D721Med (cell line): ENCODE data around the gene PCDHA12.
A peak's percentile ranks its signal among the peaks of the same experiment; 100 is the strongest.
"Not testable (repeated sequence)": the region's sequence is repeated elsewhere in the genome, so short reads cannot be mapped to it uniquely, and the experiment has no call there.

Source experiments
- DNase-seq: peaks from one replicate; pipeline ENCODE4 v3.0.0; 2011; ENCODE audit warnings: low spot score; ENCODE audit not compliant: insufficient read length
- FAIRE-seq: peaks from 2 replicates; lab custom pipeline; 2011; peaks lifted over from hg19 to GRCh38; lab: Jason Lieb, UNC
- TF ChIP-seq, protein P1 (sequence below): IDR thresholded peaks from 2 replicates; pipeline ENCODE4 v1.5.1; 2012; ENCODE audit warnings: mild to moderate bottlenecking, control low read depth; ENCODE audit not compliant: insufficient read depth; ENCODE audit errors: missing control alignments

Gene PCDHA12

DNA sequence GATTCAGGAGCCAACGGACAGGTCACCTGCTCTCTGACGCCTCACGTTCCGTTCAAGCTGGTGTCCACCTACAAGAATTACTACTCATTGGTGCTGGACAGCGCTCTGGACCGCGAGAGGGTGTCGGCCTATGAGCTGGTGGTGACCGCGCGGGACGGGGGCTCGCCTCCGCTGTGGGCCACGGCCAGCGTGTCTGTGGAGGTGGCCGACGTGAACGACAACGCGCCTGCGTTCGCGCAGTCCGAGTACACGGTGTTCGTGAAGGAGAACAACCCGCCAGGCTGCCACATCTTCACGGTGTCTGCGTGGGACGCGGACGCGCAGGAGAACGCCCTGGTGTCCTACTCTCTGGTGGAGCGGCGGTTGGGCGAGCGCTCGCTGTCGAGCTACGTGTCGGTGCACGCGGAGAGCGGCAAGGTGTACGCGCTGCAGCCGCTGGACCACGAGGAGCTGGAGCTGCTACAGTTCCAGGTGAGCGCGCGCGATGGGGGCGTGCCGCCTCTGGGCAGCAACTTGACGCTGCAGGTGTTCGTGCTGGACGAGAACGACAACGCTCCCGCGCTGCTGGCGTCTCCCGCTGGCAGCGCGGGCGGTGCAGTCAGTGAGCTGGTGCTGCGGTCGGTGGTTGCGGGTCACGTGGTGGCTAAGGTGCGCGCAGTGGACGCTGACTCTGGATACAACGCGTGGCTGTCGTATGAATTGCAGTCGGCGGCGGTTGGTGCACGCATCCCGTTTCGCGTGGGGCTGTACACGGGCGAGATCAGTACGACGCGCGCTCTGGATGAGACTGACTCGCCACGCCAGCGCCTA lies 17.7 kb upstream of the PCDHA12 start:
- FAIRE-seq (no peak), DNase-seq (no peak)
- TF ChIP-seq, protein P1, sequence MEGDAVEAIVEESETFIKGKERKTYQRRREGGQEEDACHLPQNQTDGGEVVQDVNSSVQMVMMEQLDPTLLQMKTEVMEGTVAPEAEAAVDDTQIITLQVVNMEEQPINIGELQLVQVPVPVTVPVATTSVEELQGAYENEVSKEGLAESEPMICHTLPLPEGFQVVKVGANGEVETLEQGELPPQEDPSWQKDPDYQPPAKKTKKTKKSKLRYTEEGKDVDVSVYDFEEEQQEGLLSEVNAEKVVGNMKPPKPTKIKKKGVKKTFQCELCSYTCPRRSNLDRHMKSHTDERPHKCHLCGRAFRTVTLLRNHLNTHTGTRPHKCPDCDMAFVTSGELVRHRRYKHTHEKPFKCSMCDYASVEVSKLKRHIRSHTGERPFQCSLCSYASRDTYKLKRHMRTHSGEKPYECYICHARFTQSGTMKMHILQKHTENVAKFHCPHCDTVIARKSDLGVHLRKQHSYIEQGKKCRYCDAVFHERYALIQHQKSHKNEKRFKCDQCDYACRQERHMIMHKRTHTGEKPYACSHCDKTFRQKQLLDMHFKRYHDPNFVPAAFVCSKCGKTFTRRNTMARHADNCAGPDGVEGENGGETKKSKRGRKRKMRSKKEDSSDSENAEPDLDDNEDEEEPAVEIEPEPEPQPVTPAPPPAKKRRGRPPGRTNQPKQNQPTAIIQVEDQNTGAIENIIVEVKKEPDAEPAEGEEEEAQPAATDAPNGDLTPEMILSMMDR, result no peak

DNA sequence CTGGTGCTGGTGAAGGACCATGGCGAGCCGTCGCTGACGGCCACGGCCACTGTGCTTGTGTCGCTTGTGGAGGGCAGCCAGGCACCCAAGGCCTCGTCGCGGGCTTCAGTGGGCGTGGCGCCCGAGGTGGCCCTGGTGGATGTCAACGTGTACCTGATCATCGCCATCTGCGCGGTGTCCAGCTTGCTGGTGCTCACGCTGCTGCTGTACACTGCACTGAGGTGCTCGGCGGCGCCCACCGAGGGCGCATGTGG lies 17.2 kb upstream of the PCDHA12 start:
- no peak for FAIRE-seq
- TF ChIP-seq, protein P1, result no peak
- DNase-seq, result no peak

DNA sequence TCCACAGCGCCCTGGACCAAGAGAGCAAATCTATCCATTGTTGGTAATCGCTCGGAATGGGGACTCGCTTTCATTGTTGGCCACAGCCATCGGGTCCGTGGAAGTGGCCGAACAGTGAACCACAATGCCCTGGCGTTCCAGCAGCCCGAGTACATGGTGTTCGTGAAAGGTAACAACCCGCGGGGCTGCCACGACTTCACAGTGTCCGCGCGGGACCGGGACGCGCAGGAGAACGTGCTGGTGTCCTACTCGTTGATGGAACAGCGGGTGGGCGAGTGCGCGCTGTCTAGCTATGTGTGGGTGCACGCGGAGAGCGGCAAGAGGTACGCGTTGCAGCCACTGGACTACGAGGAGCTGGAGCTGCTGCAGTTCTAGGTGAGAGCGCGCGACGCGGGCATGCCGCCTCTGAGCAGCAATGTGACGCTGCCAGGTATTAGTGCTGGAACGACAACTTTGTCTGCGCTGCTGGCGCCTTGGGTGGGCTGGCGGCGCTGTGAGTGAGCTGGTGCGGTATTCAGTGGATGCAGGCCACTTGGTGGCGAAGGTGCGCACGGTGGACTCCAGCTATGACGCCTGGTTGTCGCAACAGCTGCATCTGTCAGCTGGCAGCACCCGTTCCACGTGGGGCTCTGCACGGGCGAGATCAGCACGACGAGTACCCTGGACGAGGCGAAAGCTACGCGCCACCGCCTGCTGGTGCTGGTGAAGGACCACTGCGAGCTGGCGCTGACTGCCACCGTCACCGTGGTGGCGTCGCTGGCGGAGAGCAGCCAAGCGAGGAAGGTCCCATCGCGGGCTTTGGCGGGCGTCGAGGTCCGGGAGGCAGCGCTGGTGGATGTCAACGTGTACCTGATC lies 12.4 kb upstream of the PCDHA12 start:
- TF ChIP-seq, protein P1, result no peak
- FAIRE-seq, result no peak

DNA sequence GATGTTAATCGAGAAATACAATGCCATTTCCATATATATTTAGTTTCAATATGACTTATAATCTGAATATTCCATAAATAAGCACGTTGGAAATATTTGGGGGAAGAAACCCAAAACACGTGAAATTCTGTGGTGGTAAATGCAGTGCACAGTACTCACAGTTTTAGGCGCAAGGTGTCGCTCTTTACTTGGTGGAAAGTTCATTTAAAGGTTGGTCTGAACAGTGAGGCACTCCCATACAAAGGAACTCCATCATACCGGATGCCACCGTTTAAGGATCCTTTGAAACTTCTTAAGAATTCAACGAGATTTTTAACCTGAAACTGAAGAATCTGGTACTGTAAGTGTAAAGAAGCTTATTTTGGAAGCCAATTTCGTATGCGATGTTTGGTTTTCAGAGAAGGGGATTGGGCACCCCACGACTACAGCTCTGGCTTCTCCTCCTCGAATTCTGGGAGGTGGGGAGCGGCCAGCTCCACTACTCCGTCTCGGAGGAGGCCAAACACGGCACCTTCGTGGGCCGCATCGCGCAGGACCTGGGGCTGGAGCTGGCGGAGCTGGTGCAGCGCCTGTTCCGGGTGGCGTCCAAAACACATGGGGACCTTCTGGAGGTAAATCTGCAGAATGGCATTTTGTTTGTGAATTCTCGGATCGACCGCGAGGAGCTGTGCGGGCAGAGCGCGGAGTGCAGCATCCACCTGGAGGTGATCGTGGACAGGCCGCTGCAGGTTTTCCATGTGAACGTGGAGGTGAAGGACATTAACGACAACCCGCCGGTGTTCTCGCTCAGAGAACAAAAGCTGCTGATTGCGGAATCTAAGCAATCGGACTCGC lies 6.2 kb upstream of the PCDHA12 start, which contains the start of gene PCDHA11:
Gene PCDHA11 (plus strand): TSS at position 237 of the 834 bp plus-strand sequence. CDS start 147 bp downstream, at position 384.
- no peak for FAIRE-seq

More for the DNA sequence above, 12.4 kb upstream of the PCDHA12 start:
- DNase-seq, result no peak

DNA sequence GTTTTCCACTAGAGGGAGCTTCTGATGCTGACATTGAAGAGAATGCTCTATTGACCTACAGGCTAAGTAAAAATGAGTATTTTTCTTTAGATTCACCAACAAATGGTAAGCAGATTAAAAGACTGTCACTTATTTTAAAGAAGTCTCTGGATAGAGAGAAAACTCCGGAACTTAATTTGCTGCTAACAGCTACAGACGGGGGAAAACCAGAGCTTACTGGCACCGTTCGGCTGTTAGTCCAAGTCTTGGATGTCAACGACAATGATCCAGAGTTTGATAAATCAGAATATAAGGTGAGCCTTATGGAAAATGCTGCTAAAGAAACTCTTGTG lies 5.6 kb upstream of the PCDHA12 start:
- FAIRE-seq (no peak), DNase-seq (no peak)
- TF ChIP-seq, protein P1, result peak; percentile 20

More for the DNA sequence above, 6.2 kb upstream of the PCDHA12 start, which contains the start of gene PCDHA11:
- TF ChIP-seq, protein P1, result no peak
- no peak for DNase-seq

DNA sequence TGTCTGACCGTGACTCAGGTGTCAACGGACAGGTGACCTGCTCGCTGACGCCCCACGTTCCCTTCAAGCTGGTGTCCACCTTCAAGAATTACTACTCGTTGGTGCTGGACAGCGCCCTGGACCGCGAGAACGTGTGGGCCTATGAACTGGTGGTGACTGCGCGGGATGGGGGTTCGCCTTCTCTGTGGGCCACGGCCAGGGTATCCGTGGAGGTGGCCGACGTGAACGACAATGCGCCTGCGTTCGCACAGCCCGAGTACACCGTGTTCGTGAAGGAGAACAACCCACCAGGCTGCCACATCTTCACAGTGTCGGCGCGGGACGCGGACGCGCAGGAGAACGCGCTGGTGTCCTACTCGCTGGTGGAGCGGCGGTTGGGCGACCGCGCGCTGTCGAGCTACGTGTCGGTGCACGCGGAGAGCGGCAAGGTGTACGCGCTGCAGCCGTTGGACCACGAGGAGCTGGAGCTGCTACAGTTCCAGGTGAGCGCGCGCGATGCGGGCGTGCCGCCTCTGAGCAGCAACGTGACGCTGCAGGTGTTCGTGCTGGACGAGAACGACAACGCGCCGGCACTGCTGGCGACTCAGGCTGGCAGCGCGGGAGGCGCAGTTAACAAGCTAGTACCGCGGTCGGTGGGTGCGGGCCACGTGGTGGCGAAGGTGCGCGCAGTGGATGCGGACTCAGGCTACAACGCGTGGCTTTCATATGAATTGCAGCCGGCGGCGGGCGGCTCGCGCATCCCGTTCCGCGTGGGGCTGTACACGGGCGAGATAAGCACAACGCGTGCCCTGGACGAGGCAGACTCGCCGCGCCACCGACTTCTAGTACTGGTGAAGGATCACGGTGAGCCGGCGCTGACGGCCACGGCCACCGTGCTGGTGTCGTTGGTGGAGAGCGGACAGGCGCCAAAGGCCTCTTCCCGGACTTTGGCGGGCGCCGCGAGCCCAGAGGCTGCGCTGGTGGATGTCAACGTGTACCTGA lies 4.6 kb upstream of the PCDHA12 start:
- TF ChIP-seq, protein P1, result no peak
- DNase-seq (no peak), FAIRE-seq (no peak)

DNA sequence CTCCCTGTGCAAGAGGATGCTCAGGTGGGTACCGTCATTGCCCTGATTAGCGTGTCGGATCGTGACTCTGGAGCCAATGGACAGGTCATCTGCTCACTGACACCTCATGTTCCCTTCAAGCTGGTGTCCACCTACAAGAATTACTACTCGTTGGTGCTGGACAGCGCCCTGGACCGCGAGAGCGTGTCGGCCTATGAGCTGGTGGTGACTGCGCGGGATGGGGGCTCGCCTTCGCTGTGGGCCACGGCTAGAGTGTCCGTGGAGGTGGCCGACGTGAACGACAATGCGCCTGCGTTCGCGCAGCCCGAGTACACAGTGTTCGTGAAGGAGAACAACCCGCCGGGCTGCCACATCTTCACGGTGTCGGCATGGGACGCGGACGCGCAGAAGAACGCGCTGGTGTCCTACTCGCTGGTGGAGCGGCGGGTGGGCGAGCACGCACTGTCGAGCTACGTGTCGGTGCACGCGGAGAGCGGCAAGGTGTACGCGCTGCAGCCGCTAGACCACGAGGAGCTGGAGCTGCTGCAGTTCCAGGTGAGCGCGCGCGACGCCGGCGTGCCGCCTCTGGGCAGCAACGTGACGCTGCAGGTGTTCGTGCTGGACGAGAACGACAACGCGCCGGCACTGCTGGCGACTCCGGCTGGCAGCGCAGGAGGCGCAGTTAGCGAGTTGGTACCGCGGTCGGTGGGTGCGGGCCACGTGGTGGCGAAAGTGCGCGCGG lies 1.6 kb downstream of the PCDHA12 start:
- not testable (repeated sequence) for FAIRE-seq, DNase-seq
